NCI-H2196 treated with DMSO at 0.1 percent for 48 hours (cell line): ENCODE results near the gene ZDHHC7.

Experiments
- DNase-seq: peaks from one replicate; lab custom pipeline; 2025; ENCODE audit not compliant: unreplicated experiment; lab: John Stamatoyannopoulos, UW

The ZDHHC7 gene

DNA sequence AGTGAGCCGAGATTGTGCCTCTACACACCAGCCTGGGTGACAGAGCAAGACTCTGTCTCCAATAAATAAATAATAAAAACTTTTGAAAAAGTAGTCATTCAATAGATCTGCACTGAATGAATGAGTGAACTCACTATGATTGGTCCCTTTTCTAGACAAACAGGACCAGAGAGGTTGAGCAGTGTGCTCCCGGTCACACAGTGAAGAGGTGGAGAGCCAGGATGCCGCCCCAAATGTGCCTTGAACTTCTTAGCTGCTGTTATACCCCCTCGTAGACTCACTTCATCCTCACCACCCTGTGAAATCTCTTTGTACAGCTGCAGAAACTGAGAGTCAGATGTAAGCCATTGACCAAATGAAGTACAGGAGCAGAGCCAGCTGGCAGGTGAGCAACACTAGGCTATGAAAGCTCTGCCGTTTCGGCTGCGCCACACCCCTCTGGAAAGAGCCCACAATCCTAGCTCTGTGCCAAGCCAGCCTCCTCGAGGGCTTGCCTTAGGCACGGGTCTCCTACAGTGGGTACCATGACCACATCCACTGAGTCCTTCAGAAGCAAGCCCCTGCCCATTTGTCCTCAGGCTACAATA lies 8.4 kb upstream of the ZDHHC7 start:
- peak; percentile 39 for DNase-seq

DNA sequence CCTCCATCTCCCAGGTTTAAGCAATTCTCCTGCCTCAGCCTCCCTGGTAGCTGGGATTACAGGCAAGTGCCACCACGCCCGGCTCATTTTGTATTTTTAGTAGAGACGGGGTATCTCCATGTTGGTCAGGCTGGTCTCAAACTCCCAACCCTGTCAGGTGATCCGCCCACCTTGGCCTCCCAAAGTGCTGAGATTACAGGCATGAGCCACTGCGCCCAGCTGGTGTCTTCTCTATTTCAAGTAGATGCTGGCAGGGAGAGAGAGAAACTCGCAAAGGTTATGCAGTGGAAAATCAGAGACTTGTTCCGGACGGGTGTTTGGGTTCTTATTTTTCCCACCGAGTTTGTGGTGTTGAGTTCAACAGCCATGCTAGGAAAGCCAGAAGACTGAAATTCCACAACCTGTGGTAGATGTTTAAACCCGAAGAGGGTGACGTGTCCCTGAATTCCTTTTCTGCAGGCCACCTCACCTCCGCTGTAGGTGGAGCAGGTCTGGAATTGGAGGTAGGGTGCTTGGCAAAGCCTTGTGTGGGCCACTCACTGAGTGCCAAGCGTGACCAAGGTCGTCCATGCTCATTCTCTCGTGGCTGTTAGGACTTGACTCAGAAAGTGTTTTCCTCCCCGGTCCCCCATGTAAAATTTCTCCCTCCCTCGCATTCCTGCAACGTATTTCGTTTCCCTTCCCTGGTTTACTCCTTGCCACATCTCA lies 7.3 kb upstream of the ZDHHC7 start:
- DNase-seq = no peak

DNA sequence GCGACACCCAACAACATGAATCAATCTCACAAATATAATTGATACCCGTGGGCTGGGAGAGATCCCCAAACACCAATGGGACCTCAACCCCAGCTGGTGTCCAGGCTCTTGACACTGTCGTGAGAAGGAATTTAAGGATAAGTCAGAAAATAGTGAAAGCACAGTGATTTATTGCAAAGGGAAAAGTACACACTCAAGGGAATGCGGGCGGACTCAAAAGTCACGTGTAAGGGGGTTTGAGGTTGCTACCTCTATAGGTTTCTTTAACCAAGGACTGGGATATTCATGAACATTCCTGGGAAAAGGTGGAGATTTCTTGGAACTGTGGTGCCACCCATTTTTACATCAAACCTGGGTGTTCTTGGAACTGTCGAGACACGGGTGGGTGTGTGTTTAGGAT lies 6.3 kb upstream of the ZDHHC7 start:
- no peak for DNase-seq

DNA sequence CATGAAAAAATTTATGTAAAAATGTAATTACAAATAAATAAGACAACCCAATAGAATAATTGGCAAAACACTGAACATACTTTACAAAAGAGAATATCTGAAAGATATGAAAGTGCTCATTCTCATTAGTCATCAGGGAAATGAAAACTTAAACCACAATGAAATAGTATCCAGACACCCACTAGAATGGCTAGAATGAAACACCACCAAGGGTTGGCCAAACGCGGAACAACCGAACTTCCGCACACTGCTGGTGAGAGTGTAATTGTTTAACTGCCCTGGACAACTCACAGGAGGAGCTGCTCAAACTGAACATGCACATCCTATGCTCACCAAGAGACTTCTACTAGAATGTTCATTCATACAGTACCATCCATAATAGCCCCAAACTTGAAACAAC lies 5.8 kb upstream of the ZDHHC7 start:
- DNase-seq = no peak

DNA sequence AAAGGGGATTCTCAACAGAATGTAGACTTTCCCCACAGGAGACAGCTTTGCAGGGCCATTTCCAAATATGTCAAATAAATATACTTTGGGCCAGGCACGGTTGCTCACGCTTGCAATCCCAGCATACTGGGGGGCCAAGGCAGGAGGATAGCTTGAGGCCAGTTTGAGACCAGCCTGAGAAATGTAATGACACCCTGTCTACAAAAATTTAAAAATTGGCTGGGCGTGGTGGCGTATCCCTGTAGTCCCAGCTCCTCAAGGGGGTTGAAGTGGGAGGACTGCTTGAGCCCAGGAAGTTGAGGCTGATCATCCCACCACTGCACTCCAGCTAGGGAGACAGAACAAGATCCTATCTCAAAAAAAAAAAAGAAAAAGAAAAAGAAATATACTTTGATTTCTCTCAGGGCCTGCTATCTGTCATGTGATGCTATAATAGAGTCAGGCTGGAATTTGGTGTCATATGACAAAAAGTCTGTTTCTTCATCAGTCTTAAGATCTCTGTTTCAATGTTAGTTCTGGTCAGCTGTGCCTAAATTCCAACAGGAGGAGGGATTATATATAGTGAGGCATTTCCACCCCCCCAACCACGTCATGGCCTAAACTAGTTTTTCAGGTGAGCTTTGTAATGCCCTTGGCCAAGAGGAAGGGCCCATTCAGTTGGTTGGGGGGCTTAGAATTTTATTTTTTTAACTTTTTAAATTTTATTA lies 4.3 kb upstream of the ZDHHC7 start:
- no peak for DNase-seq

DNA sequence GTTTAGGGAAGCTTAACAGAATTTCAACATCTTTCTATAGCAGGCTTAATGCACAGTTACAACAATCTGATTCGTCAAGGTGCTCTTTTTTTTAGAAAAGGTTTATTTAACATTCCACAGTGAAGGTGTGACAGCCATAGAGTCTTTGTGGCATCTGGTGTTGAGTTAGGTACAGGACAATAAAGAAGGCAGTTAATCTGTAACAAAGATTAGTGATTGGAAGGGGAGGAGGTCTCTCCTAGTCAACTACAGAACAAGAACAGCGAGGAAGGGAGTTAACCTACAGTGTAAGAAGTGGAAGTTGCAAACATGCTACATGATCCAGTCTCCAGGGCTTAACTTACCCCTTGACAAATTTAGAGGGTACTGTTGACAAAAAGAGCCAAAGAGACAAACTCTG lies 3.0 kb upstream of the ZDHHC7 start:
- DNase-seq = no peak

DNA sequence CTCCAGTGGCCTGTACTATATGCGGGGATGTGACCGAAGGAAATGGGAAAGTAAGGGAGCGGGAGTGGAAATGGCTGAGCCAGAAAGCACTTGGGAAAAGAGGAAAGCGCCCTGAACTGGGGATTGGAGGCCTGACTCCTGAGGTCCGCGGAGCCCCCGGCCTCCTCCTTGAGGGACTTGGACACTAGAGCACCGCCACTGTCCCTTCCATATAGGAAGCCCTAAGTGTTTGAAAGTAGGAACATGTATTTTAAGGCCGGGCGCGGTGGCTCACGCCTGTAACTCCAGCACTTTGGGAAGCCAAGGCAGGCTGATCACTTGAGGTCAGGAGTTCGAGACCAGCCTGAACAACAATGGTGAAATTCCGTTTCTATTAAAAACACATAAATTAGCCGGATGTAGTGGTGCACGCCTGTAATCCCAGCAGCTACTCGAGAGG lies 530 bp upstream of the ZDHHC7 start:
- no peak for DNase-seq

DNA sequence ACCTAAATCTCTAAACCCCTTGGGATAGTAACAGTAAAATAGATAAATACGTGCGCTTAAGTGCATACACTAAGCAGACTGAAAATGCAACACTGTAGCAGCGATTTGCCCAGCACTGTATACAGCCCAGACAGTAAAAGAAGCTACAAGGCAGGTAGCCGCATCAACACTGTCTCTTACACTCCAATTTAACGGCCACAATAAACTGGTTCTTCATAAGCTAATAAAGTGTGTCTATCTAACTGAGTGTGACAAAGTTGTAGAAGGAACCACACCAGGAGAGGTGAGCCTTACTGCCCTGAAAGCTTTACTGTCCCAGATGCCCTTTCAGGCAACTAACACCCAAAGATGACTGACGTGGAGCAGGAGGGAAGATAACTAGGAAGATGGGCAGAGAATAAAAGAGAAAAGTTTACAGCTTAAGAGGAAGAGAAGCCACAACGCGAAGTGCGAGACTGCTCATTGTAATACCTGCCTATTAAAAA lies 847 bp downstream of the ZDHHC7 start:
- no peak for DNase-seq

DNA sequence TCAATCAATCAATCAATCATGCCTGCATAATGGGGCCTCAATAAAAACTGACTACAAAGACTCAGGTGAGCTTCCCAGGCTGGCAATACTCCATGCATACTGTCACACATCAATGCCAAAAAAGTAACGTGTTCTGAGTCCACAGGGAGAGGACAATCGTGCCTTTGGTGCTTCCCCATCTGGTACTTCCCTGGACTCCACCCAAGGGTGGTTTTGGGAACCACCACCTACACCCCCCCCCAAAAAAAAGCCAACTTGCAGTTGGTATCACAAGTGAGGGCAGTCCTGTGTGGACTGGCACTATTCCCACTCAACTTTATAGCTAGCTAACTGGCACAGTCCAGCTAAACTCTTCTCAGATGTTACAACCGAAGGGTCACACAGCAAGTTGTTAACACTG lies 3.1 kb downstream of the ZDHHC7 start:
- no peak for DNase-seq

DNA sequence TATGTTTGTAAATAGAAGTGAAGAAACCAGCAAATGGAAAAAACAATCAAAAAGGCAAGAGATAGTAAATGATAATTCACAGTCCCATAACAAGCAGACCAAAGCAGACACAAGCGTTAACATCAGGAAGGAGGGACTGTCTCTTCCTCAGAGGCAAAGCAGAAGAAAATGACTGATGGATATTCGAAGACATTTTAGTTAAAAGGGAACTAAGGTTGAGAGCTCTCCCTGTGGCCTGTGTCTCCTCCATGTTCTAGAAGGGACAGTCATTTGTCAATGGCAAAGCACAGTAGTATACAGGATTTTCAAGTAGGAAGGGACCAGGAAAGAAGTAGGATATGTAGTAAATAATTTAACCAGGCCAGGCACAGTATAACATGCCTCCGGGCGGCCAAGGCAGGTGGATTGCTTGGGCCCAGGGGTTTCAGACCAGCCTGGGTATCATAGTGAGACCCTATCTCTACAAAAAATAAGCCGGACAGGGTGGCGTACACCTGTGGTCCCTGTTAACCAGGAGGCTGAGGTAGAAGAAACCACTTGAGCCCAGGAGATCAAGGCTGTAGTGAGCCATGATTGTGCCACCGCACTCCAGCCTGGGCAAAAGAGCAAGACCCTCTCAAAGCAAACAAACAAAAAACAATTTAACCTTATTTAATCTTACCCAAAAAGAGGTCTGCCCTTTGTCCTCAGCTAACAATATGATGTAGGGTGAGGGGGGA lies 3.7 kb downstream of the ZDHHC7 start:
- no peak for DNase-seq

DNA sequence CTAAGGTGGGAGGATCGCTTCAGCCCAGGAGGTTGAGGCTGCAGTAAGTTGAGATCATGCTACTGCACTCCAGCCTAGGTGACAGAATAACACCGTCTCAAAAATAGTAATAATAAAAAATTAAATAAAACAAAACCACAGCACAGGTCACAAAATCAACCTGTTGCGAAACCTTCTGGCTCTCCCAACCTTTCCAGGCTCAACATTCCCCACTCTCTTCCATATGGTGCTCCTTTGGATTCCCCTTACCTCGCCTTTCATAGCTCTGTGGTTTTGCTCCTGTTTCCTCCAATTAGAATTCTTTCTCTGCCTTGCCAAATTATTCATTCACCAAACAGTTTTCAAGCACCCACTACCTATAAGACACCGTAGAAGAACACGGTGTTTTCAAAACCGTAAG lies 4.7 kb downstream of the ZDHHC7 start:
- no peak for DNase-seq

DNA sequence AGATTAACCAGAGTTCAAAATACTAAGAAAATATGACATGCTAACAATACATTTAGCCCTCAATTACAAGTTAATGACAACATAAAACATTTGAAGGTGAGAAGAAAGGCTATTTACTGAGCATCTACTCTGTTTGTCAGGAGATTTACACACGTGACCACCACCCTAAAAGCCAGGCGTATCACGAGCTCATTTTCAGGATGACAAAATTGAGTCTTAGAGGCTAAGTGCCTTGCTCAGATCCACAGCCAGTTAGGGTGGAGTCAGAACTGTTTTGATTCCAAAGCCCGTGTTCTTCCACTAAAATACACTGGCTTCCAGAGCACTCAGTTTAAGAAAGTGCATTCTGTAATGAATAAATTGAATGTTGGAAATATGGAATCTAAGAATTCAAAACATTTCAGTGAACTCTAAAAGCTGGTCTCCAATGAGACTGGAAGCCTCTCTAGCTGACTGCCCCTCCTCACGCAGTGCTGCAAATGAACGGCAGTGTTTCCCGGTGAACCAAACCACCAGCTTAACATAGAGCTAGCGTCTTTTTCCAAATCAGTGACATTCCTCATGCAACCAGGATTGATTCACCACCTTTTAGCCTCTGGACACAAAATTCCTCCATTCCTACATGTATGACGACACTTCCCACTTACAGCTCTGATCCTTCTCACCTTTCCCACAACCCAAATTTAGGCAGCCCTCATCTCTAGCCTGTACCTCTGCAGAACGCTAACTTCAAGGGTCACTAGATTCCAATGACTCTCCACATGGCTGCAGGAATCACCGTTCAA lies 5.9 kb downstream of the ZDHHC7 start:
- no peak for DNase-seq

DNA sequence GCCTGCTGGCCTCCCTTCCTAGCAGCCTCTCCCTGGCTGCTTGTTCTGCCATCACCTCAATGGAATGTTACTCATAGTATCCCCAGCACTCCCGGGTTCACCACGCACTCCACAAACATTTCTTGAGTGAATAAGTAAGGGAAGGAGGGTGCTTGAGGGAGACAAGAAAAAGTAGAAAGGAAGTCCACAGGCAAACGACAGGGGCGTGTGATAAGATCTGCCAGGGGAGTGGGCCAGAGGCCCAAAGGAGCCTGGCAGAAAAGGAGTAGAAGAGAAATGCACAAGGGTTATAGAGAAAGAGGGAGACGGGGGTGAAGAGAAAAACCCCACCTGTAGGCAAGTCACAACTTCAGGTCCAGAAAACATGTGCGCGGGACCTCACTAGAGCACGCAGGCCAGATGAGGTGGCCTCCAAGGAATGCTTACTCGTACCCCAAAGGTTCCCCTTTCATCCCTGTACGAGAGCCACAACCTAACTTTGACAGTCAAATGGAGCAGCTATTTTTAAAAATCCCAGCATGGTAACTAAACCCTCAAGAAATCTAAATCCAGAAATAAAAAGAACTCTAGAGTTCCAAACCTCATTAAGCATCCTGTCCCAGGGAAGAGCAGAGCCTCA lies 6.6 kb downstream of the ZDHHC7 start:
- DNase-seq = no peak

DNA sequence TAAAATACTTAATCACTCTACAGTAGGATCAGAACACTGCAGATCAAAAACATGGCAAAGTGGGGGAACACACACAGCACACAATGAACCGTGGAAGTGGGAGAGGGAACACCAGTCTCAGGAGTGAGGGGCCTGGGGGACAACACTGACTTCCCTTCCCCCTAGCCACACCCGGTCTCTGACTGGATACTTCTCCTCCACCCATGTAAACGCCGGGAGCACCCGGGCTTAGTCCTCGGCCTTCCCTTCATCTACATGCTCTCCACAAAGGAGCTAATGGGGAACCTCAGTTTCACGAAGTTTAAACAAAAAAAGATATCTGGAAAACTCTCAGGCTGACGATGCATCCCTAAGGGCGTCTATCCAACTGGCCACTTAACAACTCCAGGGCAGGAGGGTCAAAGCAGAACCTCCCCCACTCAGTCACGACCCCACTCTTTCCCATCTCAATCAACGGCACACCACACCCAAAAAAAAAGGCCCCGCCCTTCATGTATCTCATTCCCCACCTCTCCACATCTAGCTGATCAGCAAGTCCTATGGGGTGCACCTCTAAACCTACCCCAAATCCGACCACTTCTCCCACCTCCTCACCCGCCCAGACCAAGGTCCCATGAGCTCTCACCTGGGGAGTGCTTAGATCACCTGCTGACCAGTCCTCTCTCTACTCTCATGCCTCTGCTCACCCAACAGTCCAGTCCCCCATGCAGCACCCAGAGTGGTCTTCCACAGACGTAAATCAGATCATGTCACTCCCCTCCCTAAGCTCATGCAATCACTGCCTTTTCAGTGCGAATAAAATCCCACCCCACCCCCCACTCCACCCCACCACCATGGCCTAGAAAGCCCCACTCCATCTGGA lies 7.4 kb downstream of the ZDHHC7 start:
- DNase-seq = no peak

DNA sequence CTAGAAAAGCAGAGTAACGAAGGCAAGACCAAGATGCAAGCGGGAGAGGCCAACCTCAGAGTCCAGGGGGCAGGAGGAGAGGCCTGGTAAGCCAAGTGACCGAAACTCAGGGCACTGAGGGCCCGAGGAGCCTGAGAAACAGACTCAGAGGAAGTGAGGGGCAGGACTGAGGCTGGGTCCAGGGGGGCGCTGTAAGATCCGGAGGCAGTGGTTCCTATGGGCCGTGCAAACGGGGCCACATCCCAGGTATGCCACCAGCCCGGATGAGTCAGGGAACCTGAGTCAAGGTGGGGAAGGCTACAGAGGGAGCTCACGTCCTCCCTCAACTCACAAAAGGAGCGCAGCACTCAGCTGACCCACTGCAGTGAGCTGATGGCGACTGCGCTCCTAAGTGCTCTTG lies 8.3 kb downstream of the ZDHHC7 start:
- DNase-seq = no peak

DNA sequence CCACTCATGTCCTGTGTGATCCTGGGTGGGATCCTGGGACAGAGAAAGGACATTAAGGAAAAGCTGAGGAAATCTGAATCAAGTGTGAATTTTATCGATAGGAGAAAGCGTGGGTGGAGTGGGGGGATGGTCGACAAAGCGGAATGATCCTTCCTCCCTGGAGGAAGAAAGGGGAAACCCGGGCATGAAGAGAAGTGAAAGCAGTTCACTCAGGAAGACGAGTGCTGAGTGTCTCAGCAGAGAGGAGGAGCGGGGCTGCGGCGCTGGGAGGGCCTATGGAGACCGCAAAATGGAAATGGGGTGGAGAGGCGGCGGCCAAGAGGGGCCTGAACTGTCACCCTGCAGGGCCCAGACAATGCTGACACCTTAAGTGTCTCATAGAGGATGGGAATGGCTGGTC lies 8.7 kb downstream of the ZDHHC7 start:
- no peak for DNase-seq

DNA sequence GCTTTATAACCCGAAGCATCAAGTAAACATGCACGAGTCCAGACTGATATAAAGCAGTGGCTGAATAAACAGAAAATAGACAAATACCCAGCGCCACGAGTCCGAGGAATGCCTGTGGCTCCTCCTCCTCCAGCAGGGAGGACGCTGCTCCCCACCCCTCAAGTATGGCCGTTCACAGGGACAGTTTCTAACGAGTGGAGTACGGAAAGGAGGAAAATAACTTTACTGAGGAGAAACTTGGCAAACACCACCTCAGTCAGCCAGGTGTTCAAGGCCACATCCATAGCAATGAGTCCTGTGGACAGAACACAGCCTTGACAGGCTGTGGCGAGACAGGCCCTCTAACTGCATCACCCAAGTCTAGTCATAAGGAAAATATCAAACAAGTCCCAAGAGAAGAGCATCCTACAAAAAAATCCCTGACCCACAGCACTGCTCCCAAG lies 9.2 kb downstream of the ZDHHC7 start:
- no peak for DNase-seq

DNA sequence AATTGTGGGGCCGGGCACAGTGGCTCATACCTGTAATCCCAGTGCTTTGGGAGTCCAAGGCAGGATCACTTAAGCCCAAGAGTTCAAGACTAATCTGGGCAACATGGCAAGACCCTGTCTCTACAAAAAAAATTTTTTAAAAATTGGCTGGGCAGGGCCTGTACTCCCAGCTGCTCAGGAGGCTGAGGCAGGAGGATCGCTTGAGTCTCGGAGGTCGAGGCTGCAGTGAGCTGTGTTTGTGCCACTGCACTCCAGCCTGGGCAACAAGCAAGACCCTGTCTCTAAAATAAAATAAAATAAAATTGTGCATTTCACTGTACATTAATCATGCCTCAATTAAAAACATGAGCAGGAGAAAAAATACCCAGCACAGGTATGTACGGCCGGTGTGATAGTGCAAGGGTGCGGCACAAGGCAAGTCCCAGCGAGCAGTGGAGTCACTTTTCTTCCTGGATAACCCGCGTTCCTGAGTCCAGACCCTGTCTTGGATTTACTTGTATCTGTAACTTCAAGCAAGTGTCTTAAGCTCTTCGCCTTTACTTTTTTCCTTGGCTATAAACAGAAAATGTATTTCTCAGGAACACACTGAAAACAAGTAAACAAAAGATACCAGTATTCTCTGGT lies 11.4 kb downstream of the ZDHHC7 start:
- DNase-seq = no peak

DNA sequence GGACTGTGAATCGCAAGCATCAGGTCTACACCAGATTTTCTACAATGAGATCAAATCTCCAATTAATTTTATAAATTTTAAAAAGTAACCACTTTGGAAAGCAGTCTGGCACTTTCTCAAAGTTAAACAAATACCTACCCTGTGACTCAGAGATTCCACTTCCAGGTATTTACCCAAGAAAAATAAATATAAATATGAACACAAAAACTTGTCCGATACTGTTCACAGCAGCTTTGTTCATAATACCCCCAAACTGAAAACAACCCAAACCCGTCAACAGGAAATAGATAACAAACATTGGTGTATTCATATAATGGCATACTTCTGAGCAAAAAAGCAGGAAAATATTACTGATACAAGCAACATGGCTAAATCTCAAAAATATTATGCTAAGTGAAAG lies 12.1 kb downstream of the ZDHHC7 start:
- DNase-seq = no peak
